ENCODE results near the gene RIPPLY3. TPM values are rescaled to one million over a fixed set of nuclear protein-coding genes. Genes with fewer than 3 reads are reported as not detected.
A peak's percentile ranks its signal among the peaks of the same experiment; 100 is the strongest.

RIPPLY3 gene
- total and polyA plus RNA-seq, 7 donors: 0.12 TPM; not detected in 6

- WGBS, 2 donors: 96 to 97% methylated on average over 7 of the region's 7 CpGs
- Histone ChIP-seq H3K4me3 (no peak overlapping the region), H3K9me3 (no peaks in the 10 kb centered on the region), H3K27ac (no peak overlapping the region), H3K4me1 (peaks cover 0 to 11% (median 4%) of the 10 kb centered on the region in 4 donors), H3K36me3 (no peaks in the 10 kb centered on the region), H3K27me3 (no peaks in the 10 kb centered on the region)
- TF ChIP-seq POLR2AphosphoS5 (IDR thresholded peaks at IDR 0.05) (no peak), POLR2A (IDR thresholded peaks at IDR 0.05) (no peak), EP300 (IDR thresholded peaks at IDR 0.05) (no peak), CTCF (IDR thresholded peaks at IDR 0.05) (no peak)
- DNase-seq: no peak
- intact Hi-C loops (cut with DNase I): no loop called here
These were observed 51.1 kb downstream of the RIPPLY3 start for GRCh38 chr21:37057614-37058013.

- intact Hi-C loops (cut with DNase I): no loop called here
- Histone ChIP-seq H3K36me3 (no peaks in the 10 kb centered on the region), H3K4me1 (peaks cover 0 to 11% (median 4%) of the 10 kb centered on the region in 4 donors), H3K4me3 (no peak overlapping the region), H3K27me3 (no peaks in the 10 kb centered on the region), H3K9me3 (no peaks in the 10 kb centered on the region), H3K27ac (no peak overlapping the region)
- TF ChIP-seq POLR2AphosphoS5 (IDR thresholded peaks at IDR 0.05) (no peak), EP300 (IDR thresholded peaks at IDR 0.05) (no peak), POLR2A (IDR thresholded peaks at IDR 0.05) (no peak), CTCF (IDR thresholded peaks at IDR 0.05) (no peak)
- WGBS, 2 donors: 48 to 51% methylated on average over 2 of the region's 2 CpGs
- DNase-seq: no peak
These were observed 51.8 kb downstream of the RIPPLY3 start for GRCh38 chr21:37058261-37058660.

- TF ChIP-seq CTCF (IDR thresholded peaks at IDR 0.05) (no peak), POLR2AphosphoS5 (IDR thresholded peaks at IDR 0.05) (no peak), EP300 (IDR thresholded peaks at IDR 0.05) (no peak), POLR2A (IDR thresholded peaks at IDR 0.05) (no peak)
- Histone ChIP-seq H3K27ac (no peak overlapping the region), H3K9me3 (no peaks in the 10 kb centered on the region), H3K4me3 (no peak overlapping the region), H3K27me3 (no peaks in the 10 kb centered on the region), H3K36me3 (no peaks in the 10 kb centered on the region), H3K4me1 (peaks cover 0 to 11% (median 4%) of the 10 kb centered on the region in 4 donors)
- intact Hi-C loops (cut with DNase I): no loop called here
- 52 to 61% methylated on average over 5 of the region's 5 CpGs for WGBS, 2 donors
- DNase-seq: no peak
These were observed 52.7 kb downstream of the RIPPLY3 start for GRCh38 chr21:37059181-37059580.

GRCh38 chr21:37060296-37060695 lies 53.8 kb downstream of the RIPPLY3 start:
- Histone ChIP-seq H3K4me3 (no peak overlapping the region), H3K9me3 (no peaks in the 10 kb centered on the region), H3K4me1 (peaks cover 0 to 11% (median 4%) of the 10 kb centered on the region in 4 donors), H3K36me3 (peaks cover 0 to 7% (median 0%) of the 10 kb centered on the region in 4 donors), H3K27ac (peak overlapping the region in 2 of 4 donors; percentile 43 to 62), H3K27me3 (no peaks in the 10 kb centered on the region)
- no peak for DNase-seq
- TF ChIP-seq POLR2AphosphoS5 (IDR thresholded peaks at IDR 0.05): peak in 3 of 4 donors; percentile 29 to 77 (median 45)
- TF ChIP-seq CTCF (IDR thresholded peaks at IDR 0.05): no peak
- no peak for TF ChIP-seq EP300 (IDR thresholded peaks at IDR 0.05)
- TF ChIP-seq POLR2A (IDR thresholded peaks at IDR 0.05): no peak
- intact Hi-C loops (cut with DNase I): no loop called here
- 60 to 63% methylated on average over 1 of the region's 1 CpG for WGBS, 2 donors
